GM04503 (cell line): ENCODE data around the gene CAMTA1.

Source experiments
- DNase-seq: peaks from one replicate; pipeline ENCODE4 v3.0.0-alpha.2; 2012; ENCODE audit warnings: low read depth

Gene CAMTA1

GRCh38 chr1:7256526-7256925 lies 471.3 kb downstream of the CAMTA1 start:
- DNase-seq = no peak

- no peak for DNase-seq
Measured at GRCh38 chr1:7257225-7257624, 472.0 kb downstream of the CAMTA1 start.

GRCh38 chr1:7258589-7259135 lies 473.4 kb downstream of the CAMTA1 start:
- DNase-seq = no peak

GRCh38 chr1:7259955-7260354 lies 474.7 kb downstream of the CAMTA1 start:
- DNase-seq = no peak

- DNase-seq = no peak
Measured at GRCh38 chr1:7261490-7261889, 476.2 kb downstream of the CAMTA1 start.

DNA sequence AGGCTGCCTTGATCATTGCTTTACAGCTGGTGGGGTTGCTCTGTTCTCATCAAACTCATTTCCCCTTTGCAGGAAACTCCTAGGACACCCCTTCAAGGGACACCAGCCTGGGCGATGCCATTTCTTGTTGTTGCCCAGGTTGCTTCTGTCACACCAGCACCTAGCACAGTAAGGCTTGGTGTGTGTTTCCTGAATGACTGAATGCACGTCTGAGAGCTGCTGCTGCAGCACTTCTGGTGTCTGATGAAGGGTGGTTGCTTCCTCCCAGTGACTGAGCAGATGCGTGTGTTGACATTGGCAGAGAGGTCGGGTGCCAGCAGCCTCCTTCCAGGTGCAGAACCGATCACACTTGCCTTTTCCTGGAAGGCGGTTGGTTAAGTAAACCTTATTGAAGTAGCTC lies 477.4 kb downstream of the CAMTA1 start:
- DNase-seq = no peak

DNA sequence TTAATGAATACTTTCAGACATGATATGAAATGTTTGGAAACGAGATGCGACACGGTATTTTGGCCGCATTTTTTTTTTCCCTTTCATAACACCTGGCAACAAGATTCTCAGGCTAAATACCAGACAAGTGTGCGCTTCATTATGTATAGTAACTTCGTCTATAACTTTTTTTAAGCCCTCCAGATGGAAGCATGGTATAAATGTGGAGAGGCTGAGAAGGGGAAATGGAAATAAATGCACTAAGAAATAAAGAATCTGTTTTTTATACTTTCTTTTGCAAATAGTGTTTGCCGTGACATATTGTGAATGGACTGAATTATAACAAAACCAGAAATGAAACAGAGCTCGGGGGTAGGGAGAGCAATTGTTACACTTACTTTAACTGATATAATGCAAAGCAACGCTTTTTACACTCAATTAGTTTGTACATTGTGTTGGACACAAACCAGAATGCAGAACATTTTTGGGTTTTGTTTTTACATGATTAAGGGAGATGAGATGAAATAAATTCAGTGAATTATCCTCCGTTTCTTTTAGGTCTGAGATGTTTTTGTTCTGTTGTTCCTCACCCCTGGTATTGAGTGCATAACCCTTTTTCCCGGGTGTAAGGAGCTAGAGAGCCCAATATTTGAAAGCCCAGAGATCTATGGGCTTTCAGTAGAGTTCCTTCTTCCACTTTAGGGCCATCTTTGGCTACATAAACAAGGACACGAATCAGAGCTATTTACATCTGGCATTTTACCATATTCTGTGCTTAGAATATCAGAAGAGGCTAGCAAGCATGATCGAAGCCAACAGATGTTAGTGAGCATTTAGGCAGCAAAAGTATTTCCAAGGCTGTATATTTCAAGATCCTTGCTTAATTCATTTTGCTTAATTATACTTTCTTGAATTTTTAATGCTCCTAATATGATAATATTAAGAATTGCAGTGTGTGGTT lies 478.0 kb downstream of the CAMTA1 start:
- DNase-seq = no peak

DNA sequence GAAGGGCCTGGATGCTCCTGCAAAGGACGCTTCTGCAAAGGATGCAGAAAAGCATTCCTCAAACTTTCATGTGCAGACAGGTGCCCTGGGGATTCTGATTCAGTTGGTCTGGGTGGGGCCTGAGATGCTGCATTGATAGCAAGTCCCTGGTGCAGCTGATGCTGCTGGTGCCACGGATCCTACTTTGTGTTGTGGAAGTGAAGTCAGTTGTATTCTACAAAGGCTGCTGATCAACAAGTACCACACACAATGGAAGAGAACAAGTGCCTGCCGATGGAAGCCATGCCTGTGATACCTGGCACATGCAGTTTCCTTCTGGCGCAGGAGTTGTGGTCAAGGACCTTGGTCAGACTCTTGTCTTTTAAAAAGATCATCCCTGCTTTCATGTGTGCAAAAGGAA lies 478.8 kb downstream of the CAMTA1 start:
- DNase-seq = no peak

GRCh38 chr1:7265771-7266371 lies 480.6 kb downstream of the CAMTA1 start:
- DNase-seq = peak; percentile 45

DNA sequence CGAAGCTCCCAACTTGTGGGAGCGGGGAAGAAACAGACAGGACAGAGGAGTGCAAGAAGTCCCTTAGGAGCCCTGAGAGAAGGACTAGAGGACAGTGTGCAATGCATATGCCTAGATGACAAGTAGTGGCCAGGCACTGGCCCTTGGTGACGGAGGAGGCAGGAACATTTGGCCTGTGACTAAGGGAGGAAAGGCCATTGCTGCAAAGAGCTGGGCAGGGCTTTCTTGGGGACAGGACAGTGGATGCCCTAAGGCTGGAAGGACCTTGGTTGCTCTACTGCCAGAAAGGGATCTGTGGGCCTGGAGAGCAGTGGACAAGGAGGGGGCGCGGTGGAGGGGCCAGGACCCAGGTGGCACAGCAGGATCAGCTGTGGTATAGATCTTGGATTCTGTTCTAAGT lies 481.3 kb downstream of the CAMTA1 start:
- no peak for DNase-seq

- DNase-seq = no peak
Measured at GRCh38 chr1:7267493-7267892, 482.2 kb downstream of the CAMTA1 start.

DNA sequence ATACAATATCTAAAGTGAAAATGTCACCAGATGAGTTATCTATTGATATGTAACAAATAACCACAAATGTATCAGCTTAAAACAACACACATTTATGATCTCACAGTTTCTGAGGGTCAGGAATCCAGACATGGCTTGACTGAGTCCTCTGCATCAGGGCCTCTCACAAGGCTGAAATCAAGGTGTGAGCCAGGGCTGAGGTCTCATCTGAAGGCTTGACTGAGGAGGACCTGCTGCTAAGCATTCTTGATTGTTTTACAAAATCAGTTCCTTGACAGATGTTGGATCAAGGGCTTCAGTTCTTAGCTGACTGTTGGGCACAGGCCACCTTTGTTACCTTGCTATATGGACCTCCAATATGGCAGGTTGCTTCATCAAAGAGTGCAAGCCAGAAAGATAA lies 483.7 kb downstream of the CAMTA1 start:
- no peak for DNase-seq

DNA sequence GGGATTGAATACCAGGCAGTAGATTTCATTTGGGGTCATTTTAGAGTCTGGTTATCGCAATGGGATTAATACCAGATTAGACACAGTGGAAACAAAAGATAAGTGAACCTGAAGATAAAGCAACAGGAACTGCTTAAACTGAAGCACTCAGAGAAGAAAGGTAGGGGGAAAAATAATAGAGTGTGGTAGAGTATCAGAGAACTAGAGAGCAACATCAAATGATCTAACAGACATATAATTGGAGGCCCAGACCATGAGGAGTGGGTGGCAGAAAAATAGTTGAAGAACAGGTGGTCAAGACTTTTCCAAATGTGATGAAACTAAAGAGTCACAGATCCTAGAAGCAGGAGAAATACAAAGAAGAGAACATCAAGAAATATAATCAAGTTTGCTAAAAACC lies 484.3 kb downstream of the CAMTA1 start:
- no peak for DNase-seq

DNA sequence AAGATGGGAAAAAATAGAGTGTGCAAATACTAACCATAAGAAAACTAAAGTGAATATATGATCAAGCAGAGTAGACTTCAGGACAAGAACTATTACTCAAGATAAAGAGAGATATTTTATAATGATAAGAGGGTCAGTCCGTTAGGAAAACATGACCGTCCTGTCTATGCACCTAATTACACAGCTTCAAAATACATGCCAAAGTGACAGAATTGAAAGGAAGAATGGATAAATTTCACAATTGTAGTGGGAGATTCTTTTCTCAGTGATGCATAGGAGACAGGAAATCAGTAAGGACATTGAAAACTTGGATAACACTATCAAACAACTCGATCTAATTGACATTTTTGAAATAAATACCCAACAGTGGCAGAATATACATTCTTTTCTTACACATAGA lies 489.0 kb downstream of the CAMTA1 start:
- no peak for DNase-seq

DNA sequence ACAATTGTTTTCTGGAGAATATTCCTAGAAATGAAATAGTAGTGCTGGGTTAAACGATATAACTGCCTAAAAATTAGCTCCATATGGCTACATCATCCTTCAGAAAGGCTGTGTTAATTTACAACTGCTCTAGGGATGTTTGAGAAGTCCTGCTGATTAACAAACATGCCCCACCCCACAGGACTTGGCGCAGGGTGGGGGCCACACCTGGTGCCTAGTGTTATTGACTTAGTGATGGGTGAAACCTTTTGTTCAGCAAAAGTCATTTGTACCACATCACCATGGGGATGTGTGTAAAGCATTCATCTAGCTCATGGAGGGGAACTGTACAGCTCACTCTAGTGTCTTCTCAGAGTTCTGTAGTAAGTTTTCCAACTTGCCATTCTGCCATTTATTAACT lies 492.8 kb downstream of the CAMTA1 start:
- DNase-seq = no peak

GRCh38 chr1:7278827-7279765 lies 493.8 kb downstream of the CAMTA1 start:
- DNase-seq = no peak

DNA sequence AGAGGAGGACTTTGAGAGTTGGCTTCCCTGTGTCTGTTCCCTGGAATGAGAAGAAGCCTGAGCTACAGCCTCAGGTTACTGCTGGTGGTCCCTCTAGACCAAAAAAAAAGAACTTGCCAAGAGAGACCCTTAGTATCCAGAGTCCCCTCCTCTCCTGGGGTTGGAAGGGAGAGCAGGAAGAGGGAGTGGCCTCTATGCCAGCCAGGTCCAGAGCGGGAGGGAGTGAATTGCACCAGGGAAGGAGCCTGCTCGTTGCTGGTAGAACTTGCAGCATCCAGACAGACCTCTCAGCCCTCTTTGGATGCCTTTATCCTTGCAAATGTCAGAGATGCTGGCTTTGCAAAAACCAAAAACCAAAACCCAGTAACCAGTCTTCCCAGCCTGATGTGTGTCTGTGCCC lies 494.5 kb downstream of the CAMTA1 start:
- no peak for DNase-seq

DNA sequence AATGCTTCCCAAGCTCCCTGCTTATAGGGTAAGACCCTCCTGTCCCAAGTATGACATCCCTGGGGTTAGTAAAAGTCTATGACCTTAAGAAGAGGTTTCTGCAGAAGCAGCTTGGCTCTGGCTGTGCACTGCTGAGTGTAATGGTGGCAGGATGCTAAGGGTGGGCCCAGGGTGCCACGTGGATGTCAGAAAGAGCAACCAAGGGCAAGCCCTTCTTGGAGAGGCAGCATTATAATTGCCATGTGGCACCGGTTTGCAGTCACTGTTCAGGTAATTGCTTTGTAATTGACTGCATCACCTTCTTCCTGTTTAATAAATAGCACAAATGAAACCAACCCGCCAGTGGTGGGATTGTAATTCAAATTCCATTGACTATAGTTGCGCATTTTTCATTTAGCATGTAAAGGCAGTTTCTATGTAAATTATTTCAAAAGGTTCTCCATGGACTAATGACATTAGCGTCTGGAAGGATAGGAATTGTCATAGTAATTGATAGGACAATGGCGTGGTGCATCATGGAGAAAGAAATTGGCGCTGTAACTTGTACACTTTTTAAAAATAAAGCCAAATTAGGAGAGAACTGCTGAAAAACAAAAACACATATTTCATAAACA lies 495.2 kb downstream of the CAMTA1 start:
- DNase-seq = no peak

- peak; percentile 78 for DNase-seq
Measured at GRCh38 chr1:7281821-7282220, 496.6 kb downstream of the CAMTA1 start.

DNA sequence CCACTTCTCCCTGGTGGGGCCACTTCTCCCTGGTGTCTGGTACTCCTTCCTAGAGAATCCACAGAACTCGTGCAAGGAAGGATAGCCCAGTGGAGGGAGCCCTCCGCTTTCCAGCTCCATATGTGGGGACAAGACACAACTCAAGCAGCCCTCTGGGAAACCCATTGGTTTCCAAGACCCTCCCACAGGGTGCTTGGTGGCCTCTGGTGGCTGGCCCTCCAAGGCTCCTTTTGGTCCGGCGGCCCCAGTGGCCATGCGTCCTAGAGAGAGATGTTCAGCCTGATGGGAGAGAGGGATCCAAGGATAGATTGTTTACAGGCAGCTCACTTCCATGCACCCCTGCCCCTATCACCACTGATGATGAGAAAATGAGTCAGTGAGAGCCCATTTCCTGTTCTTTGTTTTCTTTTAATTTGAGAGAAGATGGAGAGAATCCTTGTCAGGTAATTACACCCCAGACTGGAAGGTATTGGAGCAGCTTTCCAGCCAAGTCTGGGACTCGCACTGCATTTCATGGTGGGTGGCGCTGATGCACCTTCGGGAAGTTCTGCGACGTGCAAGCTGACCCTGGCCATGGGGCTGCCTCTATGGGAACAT lies 499.7 kb downstream of the CAMTA1 start:
- no peak for DNase-seq

DNA sequence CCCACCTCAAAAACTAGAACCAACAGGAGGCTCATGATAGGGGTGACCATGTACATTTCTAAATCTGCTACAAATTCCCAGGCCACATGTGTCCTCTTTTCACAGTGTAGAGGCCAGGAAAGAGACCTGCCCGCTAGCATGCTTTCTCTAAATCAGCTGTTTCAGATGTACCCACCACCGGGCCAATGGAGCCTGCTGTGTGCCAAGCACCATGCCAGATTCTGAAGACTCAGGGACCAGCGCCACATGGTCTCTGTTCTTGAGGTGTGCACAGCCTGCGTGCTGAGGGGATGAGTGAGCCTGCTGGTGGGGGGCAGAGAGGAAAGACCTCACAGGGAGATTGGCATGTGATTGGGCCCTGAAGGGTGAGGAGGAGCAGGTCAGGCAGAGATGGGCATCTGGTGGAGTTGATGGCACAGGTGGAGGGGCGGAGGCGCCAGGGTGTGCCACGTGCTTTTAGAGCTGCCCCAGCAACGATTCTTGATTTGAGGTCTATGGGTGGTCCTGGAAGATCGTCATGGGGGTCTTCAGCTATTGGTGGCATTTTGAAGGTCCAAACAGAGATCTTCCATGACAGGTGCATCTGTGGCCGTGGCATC lies 500.7 kb downstream of the CAMTA1 start:
- no peak for DNase-seq
